ENCODE results near the gene CPSF4.

The CPSF4 gene

DNA sequence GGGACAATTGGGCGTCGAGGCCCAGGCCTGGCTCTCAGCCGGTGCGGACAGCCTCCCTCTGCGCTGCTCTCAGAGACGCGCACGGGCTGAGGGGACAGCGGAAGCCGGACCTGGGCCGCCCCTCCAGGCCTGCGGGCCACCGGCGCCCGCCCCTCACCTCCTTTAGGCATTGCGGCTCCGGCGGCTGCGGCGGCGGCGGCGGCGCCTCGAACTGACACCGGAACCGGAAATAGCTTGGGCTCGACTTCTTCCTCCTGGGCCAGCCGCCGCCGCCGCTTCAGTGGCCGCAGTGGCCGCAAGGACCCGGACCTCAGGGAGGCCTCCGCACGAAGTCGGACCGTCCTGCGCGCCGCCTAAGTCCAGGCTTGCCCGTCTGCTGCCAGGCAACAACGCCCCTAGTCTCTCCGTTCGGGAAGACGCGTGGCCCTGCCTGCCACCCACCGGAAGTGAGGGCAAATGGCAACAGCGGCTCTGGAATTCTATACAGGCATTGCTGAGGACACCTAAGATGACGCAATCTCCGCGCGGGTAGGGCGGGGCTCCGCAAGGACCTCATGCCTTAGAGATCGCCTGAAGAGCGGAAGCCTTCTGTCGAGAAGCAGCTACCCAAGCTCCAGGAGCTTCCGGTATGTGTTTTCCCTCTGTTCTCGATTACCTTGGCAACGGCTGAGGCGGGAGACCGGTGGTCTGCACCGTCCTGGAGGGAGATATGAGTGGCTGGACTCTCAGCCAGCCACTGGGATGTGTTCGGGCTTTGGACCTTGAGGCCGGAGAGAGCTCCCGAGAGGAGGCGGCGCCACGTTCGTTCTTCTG, 30.2 kb upstream of the CPSF4 start, which contains the start of the genes BUD31 and PDAP1 (continued):
- TF ChIP-seq ZNF843 (tag by site-specific recombination; IDR thresholded peaks at IDR 0.05) (peak; percentile 79), SP2 (tag by site-specific recombination; IDR thresholded peaks at IDR 0.05) (peak; percentile 85), ZNF423 (tag by site-specific recombination; IDR thresholded peaks at IDR 0.05) (no peak), ZNF660 (tag by site-specific recombination; IDR thresholded peaks at IDR 0.05) (peak; percentile 89), FEZF1 (tag by site-specific recombination; IDR thresholded peaks at IDR 0.05) (peak; percentile 46; the same call in 1 of the 2 replicates), ZNF366 (tag by site-specific recombination; conservative IDR thresholded peaks at IDR 0.05) (peak; percentile 36; the same call in 1 of the 2 replicates), ZNF558 (tag by site-specific recombination; IDR thresholded peaks at IDR 0.05) (0 out of 2 replicates have a peak, but pooled peaks have one; percentile 26), SALL2 (tag by site-specific recombination; IDR thresholded peaks at IDR 0.05; ENCODE audit: borderline replicate concordance) (no peak), ZNF335 (tag by site-specific recombination; conservative IDR thresholded peaks at IDR 0.05) (peak; percentile 100), YY1 (tag by site-specific recombination; IDR thresholded peaks at IDR 0.05) (peak; percentile 62), ZNF23 (tag by site-specific recombination; IDR thresholded peaks at IDR 0.05; ENCODE audit: borderline replicate concordance) (no peak), KLF7 (tag by site-specific recombination; IDR thresholded peaks at IDR 0.05; ENCODE audit: borderline replicate concordance) (peak; percentile 96), ZIC2 (tag by site-specific recombination; IDR thresholded peaks at IDR 0.05) (peak; percentile 51; the same call in 1 of the 2 replicates), ZNF2 (tag by site-specific recombination; IDR thresholded peaks at IDR 0.05) (peak; percentile 35; the same call in 1 of the 2 replicates), ZNF610 (tag by site-specific recombination; IDR thresholded peaks at IDR 0.05; ENCODE audit: borderline replicate concordance) (peak; percentile 87), ZNF76 (tag by site-specific recombination; IDR thresholded peaks at IDR 0.05; ENCODE audit: borderline replicate concordance, low read depth) (peak; percentile 61; the same call in 1 of the 2 replicates), GLIS1 (tag by site-specific recombination; IDR thresholded peaks at IDR 0.05) (peak; percentile 44; the same call in 1 of the 2 replicates)
- TF ChIP-seq, protein P1, sequence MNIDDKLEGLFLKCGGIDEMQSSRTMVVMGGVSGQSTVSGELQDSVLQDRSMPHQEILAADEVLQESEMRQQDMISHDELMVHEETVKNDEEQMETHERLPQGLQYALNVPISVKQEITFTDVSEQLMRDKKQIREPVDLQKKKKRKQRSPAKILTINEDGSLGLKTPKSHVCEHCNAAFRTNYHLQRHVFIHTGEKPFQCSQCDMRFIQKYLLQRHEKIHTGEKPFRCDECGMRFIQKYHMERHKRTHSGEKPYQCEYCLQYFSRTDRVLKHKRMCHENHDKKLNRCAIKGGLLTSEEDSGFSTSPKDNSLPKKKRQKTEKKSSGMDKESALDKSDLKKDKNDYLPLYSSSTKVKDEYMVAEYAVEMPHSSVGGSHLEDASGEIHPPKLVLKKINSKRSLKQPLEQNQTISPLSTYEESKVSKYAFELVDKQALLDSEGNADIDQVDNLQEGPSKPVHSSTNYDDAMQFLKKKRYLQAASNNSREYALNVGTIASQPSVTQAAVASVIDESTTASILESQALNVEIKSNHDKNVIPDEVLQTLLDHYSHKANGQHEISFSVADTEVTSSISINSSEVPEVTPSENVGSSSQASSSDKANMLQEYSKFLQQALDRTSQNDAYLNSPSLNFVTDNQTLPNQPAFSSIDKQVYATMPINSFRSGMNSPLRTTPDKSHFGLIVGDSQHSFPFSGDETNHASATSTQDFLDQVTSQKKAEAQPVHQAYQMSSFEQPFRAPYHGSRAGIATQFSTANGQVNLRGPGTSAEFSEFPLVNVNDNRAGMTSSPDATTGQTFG (tag by site-specific recombination; IDR thresholded peaks at IDR 0.05; ENCODE audit: borderline replicate concordance) = no peak
- TF ChIP-seq, protein P2, sequence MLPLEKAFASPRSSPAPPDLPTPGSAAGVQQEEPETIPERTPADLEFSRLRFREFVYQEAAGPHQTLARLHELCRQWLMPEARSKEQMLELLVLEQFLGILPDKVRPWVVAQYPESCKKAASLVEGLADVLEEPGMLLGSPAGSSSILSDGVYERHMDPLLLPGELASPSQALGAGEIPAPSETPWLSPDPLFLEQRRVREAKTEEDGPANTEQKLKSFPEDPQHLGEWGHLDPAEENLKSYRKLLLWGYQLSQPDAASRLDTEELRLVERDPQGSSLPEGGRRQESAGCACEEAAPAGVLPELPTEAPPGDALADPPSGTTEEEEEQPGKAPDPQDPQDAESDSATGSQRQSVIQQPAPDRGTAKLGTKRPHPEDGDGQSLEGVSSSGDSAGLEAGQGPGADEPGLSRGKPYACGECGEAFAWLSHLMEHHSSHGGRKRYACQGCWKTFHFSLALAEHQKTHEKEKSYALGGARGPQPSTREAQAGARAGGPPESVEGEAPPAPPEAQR (tag by site-specific recombination; IDR thresholded peaks at IDR 0.05) = peak; percentile 91
- TF ChIP-seq, protein P3, sequence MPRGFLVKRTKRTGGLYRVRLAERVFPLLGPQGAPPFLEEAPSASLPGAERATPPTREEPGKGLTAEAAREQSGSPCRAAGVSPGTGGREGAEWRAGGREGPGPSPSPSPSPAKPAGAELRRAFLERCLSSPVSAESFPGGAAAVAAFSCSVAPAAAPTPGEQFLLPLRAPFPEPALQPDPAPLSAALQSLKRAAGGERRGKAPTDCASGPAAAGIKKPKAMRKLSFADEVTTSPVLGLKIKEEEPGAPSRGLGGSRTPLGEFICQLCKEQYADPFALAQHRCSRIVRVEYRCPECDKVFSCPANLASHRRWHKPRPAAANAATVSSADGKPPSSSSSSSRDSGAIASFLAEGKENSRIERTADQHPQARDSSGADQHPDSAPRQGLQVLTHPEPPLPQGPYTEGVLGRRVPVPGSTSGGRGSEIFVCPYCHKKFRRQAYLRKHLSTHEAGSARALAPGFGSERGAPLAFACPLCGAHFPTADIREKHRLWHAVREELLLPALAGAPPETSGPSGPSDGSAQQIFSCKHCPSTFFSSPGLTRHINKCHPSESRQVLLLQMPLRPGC (tag by site-specific recombination; IDR thresholded peaks at IDR 0.05) = peak; percentile 42; the same call in 1 of the 2 replicates
- TF ChIP-seq, protein P4, sequence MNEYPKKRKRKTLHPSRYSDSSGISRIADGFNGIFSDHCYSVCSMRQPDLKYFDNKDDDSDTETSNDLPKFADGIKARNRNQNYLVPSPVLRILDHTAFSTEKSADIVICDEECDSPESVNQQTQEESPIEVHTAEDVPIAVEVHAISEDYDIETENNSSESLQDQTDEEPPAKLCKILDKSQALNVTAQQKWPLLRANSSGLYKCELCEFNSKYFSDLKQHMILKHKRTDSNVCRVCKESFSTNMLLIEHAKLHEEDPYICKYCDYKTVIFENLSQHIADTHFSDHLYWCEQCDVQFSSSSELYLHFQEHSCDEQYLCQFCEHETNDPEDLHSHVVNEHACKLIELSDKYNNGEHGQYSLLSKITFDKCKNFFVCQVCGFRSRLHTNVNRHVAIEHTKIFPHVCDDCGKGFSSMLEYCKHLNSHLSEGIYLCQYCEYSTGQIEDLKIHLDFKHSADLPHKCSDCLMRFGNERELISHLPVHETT (tag by site-specific recombination; IDR thresholded peaks at IDR 0.05) = peak; percentile 91
- TF ChIP-seq, protein P5, sequence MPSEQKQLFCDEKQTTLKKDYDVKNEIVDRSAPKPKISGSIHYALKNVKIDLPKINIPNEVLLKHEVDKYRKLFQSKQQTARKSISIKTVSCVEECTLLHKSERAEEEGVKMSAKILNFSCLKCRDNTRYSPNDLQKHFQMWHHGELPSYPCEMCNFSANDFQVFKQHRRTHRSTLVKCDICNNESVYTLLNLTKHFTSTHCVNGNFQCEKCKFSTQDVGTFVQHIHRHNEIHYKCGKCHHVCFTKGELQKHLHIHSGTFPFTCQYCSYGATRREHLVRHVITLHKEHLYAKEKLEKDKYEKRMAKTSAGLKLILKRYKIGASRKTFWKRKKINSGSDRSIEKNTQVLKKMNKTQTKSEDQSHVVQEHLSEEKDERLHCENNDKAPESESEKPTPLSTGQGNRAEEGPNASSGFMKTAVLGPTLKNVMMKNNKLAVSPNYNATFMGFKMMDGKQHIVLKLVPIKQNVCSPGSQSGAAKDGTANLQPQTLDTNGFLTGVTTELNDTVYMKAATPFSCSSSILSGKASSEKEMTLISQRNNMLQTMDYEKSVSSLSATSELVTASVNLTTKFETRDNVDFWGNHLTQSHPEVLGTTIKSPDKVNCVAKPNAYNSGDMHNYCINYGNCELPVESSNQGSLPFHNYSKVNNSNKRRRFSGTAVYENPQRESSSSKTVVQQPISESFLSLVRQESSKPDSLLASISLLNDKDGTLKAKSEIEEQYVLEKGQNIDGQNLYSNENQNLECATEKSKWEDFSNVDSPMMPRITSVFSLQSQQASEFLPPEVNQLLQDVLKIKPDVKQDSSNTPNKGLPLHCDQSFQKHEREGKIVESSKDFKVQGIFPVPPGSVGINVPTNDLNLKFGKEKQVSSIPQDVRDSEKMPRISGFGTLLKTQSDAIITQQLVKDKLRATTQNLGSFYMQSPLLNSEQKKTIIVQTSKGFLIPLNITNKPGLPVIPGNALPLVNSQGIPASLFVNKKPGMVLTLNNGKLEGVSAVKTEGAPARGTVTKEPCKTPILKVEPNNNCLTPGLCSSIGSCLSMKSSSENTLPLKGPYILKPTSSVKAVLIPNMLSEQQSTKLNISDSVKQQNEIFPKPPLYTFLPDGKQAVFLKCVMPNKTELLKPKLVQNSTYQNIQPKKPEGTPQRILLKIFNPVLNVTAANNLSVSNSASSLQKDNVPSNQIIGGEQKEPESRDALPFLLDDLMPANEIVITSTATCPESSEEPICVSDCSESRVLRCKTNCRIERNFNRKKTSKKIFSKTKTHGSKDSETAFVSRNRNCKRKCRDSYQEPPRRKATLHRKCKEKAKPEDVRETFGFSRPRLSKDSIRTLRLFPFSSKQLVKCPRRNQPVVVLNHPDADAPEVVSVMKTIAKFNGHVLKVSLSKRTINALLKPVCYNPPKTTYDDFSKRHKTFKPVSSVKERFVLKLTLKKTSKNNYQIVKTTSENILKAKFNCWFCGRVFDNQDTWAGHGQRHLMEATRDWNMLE (tag by site-specific recombination; conservative IDR thresholded peaks at IDR 0.05; ENCODE audit: low read depth) = peak; percentile 99
- TF ChIP-seq, protein P6, sequence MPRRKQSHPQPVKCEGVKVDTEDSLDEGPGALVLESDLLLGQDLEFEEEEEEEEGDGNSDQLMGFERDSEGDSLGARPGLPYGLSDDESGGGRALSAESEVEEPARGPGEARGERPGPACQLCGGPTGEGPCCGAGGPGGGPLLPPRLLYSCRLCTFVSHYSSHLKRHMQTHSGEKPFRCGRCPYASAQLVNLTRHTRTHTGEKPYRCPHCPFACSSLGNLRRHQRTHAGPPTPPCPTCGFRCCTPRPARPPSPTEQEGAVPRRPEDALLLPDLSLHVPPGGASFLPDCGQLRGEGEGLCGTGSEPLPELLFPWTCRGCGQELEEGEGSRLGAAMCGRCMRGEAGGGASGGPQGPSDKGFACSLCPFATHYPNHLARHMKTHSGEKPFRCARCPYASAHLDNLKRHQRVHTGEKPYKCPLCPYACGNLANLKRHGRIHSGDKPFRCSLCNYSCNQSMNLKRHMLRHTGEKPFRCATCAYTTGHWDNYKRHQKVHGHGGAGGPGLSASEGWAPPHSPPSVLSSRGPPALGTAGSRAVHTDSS (tag by site-specific recombination; IDR thresholded peaks at IDR 0.05) = peak; percentile 57; the same call in 1 of the 2 replicates
